OCI-LY1 (cell line): ENCODE measurements around the gene GTF3C2.
"Not testable (repeated sequence)": the region's sequence is repeated elsewhere in the genome, so short reads cannot be mapped to it uniquely, and the experiment has no call there.

Experiments
- H2AFZ ChIP-seq: fragments of 200-600 bp; sonication (generic), shearing (Covaris generic); 2 replicates; pipeline ENCODE4 v1.6.0; 2014; ENCODE audit warnings: antibody characterized with exemption, mild to moderate bottlenecking, low read length
- H3F3A ChIP-seq: fragments of 200-600 bp; sonication (generic), shearing (Covaris generic); 2 replicates; pipeline ENCODE4 v1.6.0; 2014; ENCODE audit warnings: mild to moderate bottlenecking, antibody characterized with exemption, low read length, moderate library complexity; ENCODE audit not compliant: insufficient read depth
- H3K27ac ChIP-seq: fragments of 200-600 bp; sonication (generic); 2 replicates; pipeline ENCODE4 v1.5.1; 2014; ENCODE audit warnings: low read length, mixed run types, mild to moderate bottlenecking, low read depth; ENCODE audit not compliant: poor library complexity, severe bottlenecking
- H3K27me3 ChIP-seq: fragments of 200-600 bp; sonication (generic); 2 replicates; pipeline ENCODE4 v1.6.0; 2014; ENCODE audit warnings: antibody characterized with exemption, mild to moderate bottlenecking, low read length, moderate library complexity; ENCODE audit not compliant: insufficient read depth
- H3K36me3 ChIP-seq: fragments of 200-600 bp; sonication (generic); 2 replicates; pipeline ENCODE4 v1.6.1; 2014; ENCODE audit warnings: mild to moderate bottlenecking, antibody characterized with exemption, low read length, moderate library complexity, mixed read lengths; ENCODE audit not compliant: insufficient read depth
- H3K4me1 ChIP-seq: fragments of 200-600 bp; sonication (generic); 2 replicates; pipeline ENCODE4 v1.5.1; 2014; ENCODE audit warnings: mild to moderate bottlenecking, low read length, moderate library complexity; ENCODE audit not compliant: insufficient read depth, severe bottlenecking
- H3K4me2 ChIP-seq: fragments of 200-600 bp; sonication (generic), shearing (Covaris generic); 2 replicates; pipeline ENCODE4 v1.6.1; 2014; ENCODE audit warnings: low read length
- H3K4me3 ChIP-seq: fragments of 200-600 bp; sonication (generic); 2 replicates; pipeline ENCODE4 v1.5.1; 2014; ENCODE audit warnings: low read length, low read depth, mild to moderate bottlenecking, mixed read lengths; ENCODE audit not compliant: poor library complexity, severe bottlenecking
- H3K79me2 ChIP-seq: fragments of 200-600 bp; shearing (Covaris generic); 2 replicates; pipeline ENCODE4 v1.6.1; 2016; ENCODE audit warnings: mixed run types, low read length, mixed read lengths; ENCODE audit not compliant: insufficient read depth
- H3K9ac ChIP-seq: fragments of 200-600 bp; sonication (generic), shearing (Covaris generic); 2 replicates; pipeline ENCODE4 v1.6.1; 2014; ENCODE audit warnings: mild to moderate bottlenecking, low read length, mixed read lengths
- H3K9me2 ChIP-seq: fragments of 200-600 bp; sonication (generic), shearing (Covaris generic); 2 replicates; pipeline ENCODE4 v1.6.1; 2014; ENCODE audit warnings: low read depth, mild to moderate bottlenecking, low read length, mixed read lengths
- H3K9me3 ChIP-seq: fragments of 200-600 bp; shearing (Covaris generic); 2 replicates; pipeline ENCODE4 v1.6.1; 2014; ENCODE audit warnings: low read length, mixed read lengths
- H4K20me1 ChIP-seq: fragments of 200-600 bp; sonication (generic), shearing (Covaris generic); 2 replicates; pipeline ENCODE4 v1.6.0; 2016; ENCODE audit warnings: mild to moderate bottlenecking, low read length; ENCODE audit not compliant: insufficient read depth
- CTCF ChIP-seq: fragments of 200-600 bp; sonication (generic), shearing (Covaris generic); IDR thresholded peaks from 2 replicates; pipeline ENCODE4 v1.5.1; 2017; ENCODE audit warnings: mild to moderate bottlenecking, antibody characterized with exemption, low read length, moderate library complexity, mixed read lengths
- EZH2 ChIP-seq: fragments of 200-600 bp; sonication (generic), shearing (Covaris generic); IDR thresholded peaks from 2 replicates; pipeline ENCODE4 v1.8.0; 2017; ENCODE audit warnings: borderline replicate concordance, mixed run types, mild to moderate bottlenecking, antibody characterized with exemption, low read length, moderate library complexity, mixed read lengths

Gene GTF3C2

GRCh38 chr2:27353762-27354596 lies 2.6 kb downstream of the GTF3C2 start:
- H2AFZ ChIP-seq: no peak overlapping the region
- H3K9ac ChIP-seq: no peak overlapping the region
- no peaks in the 10 kb centered on the region for H4K20me1 ChIP-seq
- H3K9me2 ChIP-seq: no peaks in the 10 kb centered on the region
- H3K4me1 ChIP-seq: peaks cover 50% of the 10 kb centered on the region
- H3K4me3 ChIP-seq: no peak overlapping the region
- H3K4me2 ChIP-seq: peak overlapping the region; percentile 31; the same call in 1 of the 2 replicates
- H3K27ac ChIP-seq: no peak overlapping the region
- H3F3A ChIP-seq: no peaks in the 10 kb centered on the region
- H3K27me3 ChIP-seq: no peaks in the 10 kb centered on the region
- no peak for TF ChIP-seq CTCF
- TF ChIP-seq EZH2: no peak
- H3K9me3 ChIP-seq: no peaks in the 10 kb centered on the region
- H3K79me2 ChIP-seq: peaks cover 76% of the 10 kb centered on the region
- H3K36me3 ChIP-seq: peaks cover 10% of the 10 kb centered on the region; the same call in 1 of the 2 replicates

GRCh38 chr2:27353386-27353761 lies 3.2 kb downstream of the GTF3C2 start:
- H3F3A ChIP-seq, H3K27me3 ChIP-seq, H4K20me1 ChIP-seq, H2AFZ ChIP-seq, H3K9ac ChIP-seq, H3K9me3 ChIP-seq, H3K27ac ChIP-seq, H3K9me2 ChIP-seq, H3K4me2 ChIP-seq, H3K4me3 ChIP-seq, H3K36me3 ChIP-seq: not testable (repeated sequence)
- Histone ChIP-seq H3K4me1 (peaks cover 50% of the 10 kb centered on the region), H3K79me2 (peaks cover 80% of the 10 kb centered on the region)

- no peaks in the 10 kb centered on the region for H3K9me2 ChIP-seq
- peaks cover 3% of the 10 kb centered on the region; the same call in 1 of the 2 replicates for H3K36me3 ChIP-seq
- H3K4me1 ChIP-seq: peaks cover 41% of the 10 kb centered on the region
- no peaks in the 10 kb centered on the region for H4K20me1 ChIP-seq
- H3K9ac ChIP-seq: no peak overlapping the region
- no peaks in the 10 kb centered on the region for H3K9me3 ChIP-seq
- peaks cover 78% of the 10 kb centered on the region for H3K79me2 ChIP-seq
- no peak overlapping the region for H3K4me3 ChIP-seq
- peak overlapping the region; percentile 35; the same call in 1 of the 2 replicates for H3K4me2 ChIP-seq
- no peak overlapping the region for H2AFZ ChIP-seq
- TF ChIP-seq CTCF: no peak
- no peak for TF ChIP-seq EZH2
- H3F3A ChIP-seq: no peaks in the 10 kb centered on the region
- peak overlapping the region; percentile 24 for H3K27ac ChIP-seq
- H3K27me3 ChIP-seq: no peaks in the 10 kb centered on the region
These were observed 4.6 kb downstream of the GTF3C2 start for GRCh38 chr2:27351802-27352598.
